M059J (cell line): Measurements from ENCODE around the gene RUSC2. TPM values are rescaled to one million over a fixed set of nuclear protein-coding genes. Genes with fewer than 3 reads are reported as not detected.
"Not testable (repeated sequence)": the region's sequence is repeated elsewhere in the genome, so short reads cannot be mapped to it uniquely, and the experiment has no call there.

Experiments used
- DNase-seq: peaks from one replicate; pipeline ENCODE4 v3.0.0-alpha.2; 2012; ENCODE audit warnings: low read depth
- total RNA-seq: library from RNA; depleted of rRNA; stranded (reverse); fragments of >200 nt; shearing (Covaris generic); gene quantifications from 2 replicates; pipeline ENCODE4 v1.2.3, GENCODE V29; 2014; rRNA removed

The RUSC2 gene
- total RNA-seq: 11.5 and 24.3 TPM in 2 replicates

GRCh38 chr9:35489313-35490154, at the start of gene RUSC2:
Gene RUSC2 (plus strand): TSS chr9:35490111. CDS start chr9:35546522, 56,411 bp downstream.
- DNase-seq: peak; percentile 89

- no peak for DNase-seq
These were observed 43.9 kb upstream of the RUSC2 start for GRCh38 chr9:35446012-35446411.

- no peak for DNase-seq
These were observed 41.4 kb upstream of the RUSC2 start for GRCh38 chr9:35448496-35448895.

GRCh38 chr9:35452481-35452880, 37.4 kb upstream of the RUSC2 start:
- no peak for DNase-seq

- peak; percentile 32 for DNase-seq
These were observed 36.1 kb upstream of the RUSC2 start for GRCh38 chr9:35453786-35454185.

GRCh38 chr9:35464141-35465025, 25.5 kb upstream of the RUSC2 start:
- DNase-seq: no peak

GRCh38 chr9:35470340-35470739, 19.6 kb upstream of the RUSC2 start:
- no peak for DNase-seq

GRCh38 chr9:35470894-35471293, 19.0 kb upstream of the RUSC2 start:
- DNase-seq: no peak

GRCh38 chr9:35476596-35476995, 13.3 kb upstream of the RUSC2 start:
- no peak for DNase-seq

- DNase-seq: peak; percentile 84
These were observed 12.6 kb upstream of the RUSC2 start for GRCh38 chr9:35477211-35477855.

GRCh38 chr9:35478871-35479270, 11.0 kb upstream of the RUSC2 start:
- DNase-seq: no peak

- peak; percentile 67 for DNase-seq
These were observed 8.4 kb upstream of the RUSC2 start for GRCh38 chr9:35481347-35481975.

- no peak for DNase-seq
These were observed 7.8 kb upstream of the RUSC2 start for GRCh38 chr9:35482071-35482470.

GRCh38 chr9:35484406-35484805, 5.5 kb upstream of the RUSC2 start:
- DNase-seq: no peak

GRCh38 chr9:35487081-35487480, 2.8 kb upstream of the RUSC2 start:
- no peak for DNase-seq

- DNase-seq: no peak
These were observed 1.9 kb upstream of the RUSC2 start for GRCh38 chr9:35488021-35488420.

- no peak for DNase-seq
These were observed 1.2 kb upstream of the RUSC2 start for GRCh38 chr9:35488566-35489312.

GRCh38 chr9:35490155-35490909, 421 bp downstream of the RUSC2 start:
- peak; percentile 24 for DNase-seq

- peak; percentile 24 for DNase-seq
These were observed 1.1 kb downstream of the RUSC2 start for GRCh38 chr9:35490910-35491465.

GRCh38 chr9:35493119-35493518, 3.2 kb downstream of the RUSC2 start:
- not testable (repeated sequence) for DNase-seq
